Lung (tissue), 13 donors: ENCODE results near the gene PYDC2. TPM values are rescaled to one million over a fixed set of nuclear protein-coding genes. Genes with fewer than 3 reads are reported as not detected.

Source experiments
- ATAC-seq: fragments of 200-7000 bp; cut with Tn5 transposase; one replicate; pipeline ENCODE4 v1.9.1; 2020; ENCODE audit warnings: moderate number of reproducible peaks; ENCODE audit not compliant: insufficient read depth, low FRiP score
- DNase-seq, 3 donors: peaks; one replicate each; pipeline ENCODE4 v3.0.0-alpha.2; 2013 to 2017
- H3K27ac ChIP-seq, 2 donors: one replicate each; pipeline ENCODE4 v1.5.1; 2013; ENCODE audit warnings: mild to moderate bottlenecking in 2 of 2, moderate library complexity in 2 of 2, control low read depth in 1 of 2, inconsistent platforms in 1 of 2, low read depth in 1 of 2, low read length in 1 of 2
- H3K27me3 ChIP-seq, 3 donors: one replicate each; pipeline ENCODE4 v1.5.1; 2013; ENCODE audit warnings: low read length in 2 of 3; ENCODE audit not compliant: control insufficient read depth in 3 of 3, insufficient read depth in 3 of 3
- H3K36me3 ChIP-seq, 4 donors: one replicate each; pipeline ENCODE4 v1.5.1; 2013; ENCODE audit warnings: low read length in 4 of 4, mild to moderate bottlenecking in 1 of 4, moderate library complexity in 1 of 4; ENCODE audit not compliant: control insufficient read depth in 4 of 4, insufficient read depth in 4 of 4
- H3K4me1 ChIP-seq, 5 donors: one replicate each; pipeline ENCODE4 v1.5.1; 2013; ENCODE audit warnings: low read length in 5 of 5, mild to moderate bottlenecking in 2 of 5, moderate library complexity in 1 of 5; ENCODE audit not compliant: control insufficient read depth in 5 of 5, insufficient read depth in 5 of 5
- H3K4me3 ChIP-seq: one replicate; pipeline ENCODE4 v1.5.1; 2013; ENCODE audit warnings: mild to moderate bottlenecking, control low read depth, moderate library complexity
- H3K9ac ChIP-seq, 2 donors: one replicate each; pipeline ENCODE4 v1.5.1; 2013; ENCODE audit warnings: low read length in 2 of 2, control low read depth in 1 of 2; ENCODE audit not compliant: insufficient read depth in 1 of 2
- H3K9me3 ChIP-seq, 4 donors: one replicate each; pipeline ENCODE4 v1.5.1; 2013; ENCODE audit warnings: low read length in 3 of 4, mild to moderate bottlenecking in 1 of 4, moderate library complexity in 1 of 4; ENCODE audit not compliant: control insufficient read depth in 4 of 4, insufficient read depth in 3 of 4
- WGBS, 2 donors: extraction: QIAGEN DNeasy Blood & Tissue Kit; methylation state at CpG; one replicate each; pipeline ENCODE4 v1.1.7; 2013; 5-methylcytosine and 5-hydroxymethylcytosine counted together
- polyA plus RNA-seq, 2 donors: library from polyadenylated mRNA; stranded (reverse); fragments of 200-250 nt; gene quantifications; one replicate each; pipeline ENCODE4 v1.2.1, GENCODE V29; 2013
- small RNA-seq: library from RNA; depleted of rRNA; stranded (forward); fragments of <200 nt; gene quantifications from one replicate; pipeline ENCODE3, GENCODE V24; 2014; ENCODE audit warnings: low replicate concordance
- total RNA-seq, 2 donors: library from RNA; depleted of rRNA in 1 of 2; stranded (reverse); fragments of >200 nt in 1 of 2; gene quantifications; one replicate each; pipeline ENCODE4 v1.2.1, GENCODE V29; 2014 to 2021
- TF ChIP-seq, protein P1 (sequence below): IDR thresholded peaks from 2 replicates; pipeline ENCODE4 v1.5.1; 2012; ENCODE audit warnings: mild to moderate bottlenecking; ENCODE audit errors: control extremely low read depth, extremely low read depth
- donor health status: control.
- donor health status: control.
- donor health status: Bipolar disorder and iron deficiency.
- donor health status: healthy.
- donor health status: DM: yes; HTN: yes; CAD: no.

Gene PYDC2
- total and polyA plus RNA-seq, 4 donors: not detected

DNA sequence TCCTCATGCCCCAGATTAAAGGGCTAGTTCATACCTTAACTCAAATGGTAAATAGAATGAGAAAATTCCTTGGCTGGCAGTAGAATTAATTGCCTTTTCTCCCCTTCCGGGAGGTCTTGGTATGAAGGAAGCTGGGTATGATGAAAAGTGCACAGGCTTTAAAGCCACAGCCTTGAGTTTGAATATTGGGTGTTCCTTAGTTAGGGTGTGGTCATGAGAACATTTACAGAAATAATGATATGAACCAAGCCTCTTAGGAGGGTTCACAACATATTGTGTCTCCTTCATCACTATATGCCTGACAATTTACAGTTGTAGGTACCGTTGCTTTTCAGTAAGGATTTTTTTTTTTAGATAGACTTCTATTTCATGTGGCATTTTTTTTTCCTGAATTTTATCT lies 48.1 kb downstream of the PYDC2 start:
- no peak overlapping the region for H3K27ac ChIP-seq
- H3K36me3 ChIP-seq: no peaks in the 10 kb centered on the region
- H3K27me3 ChIP-seq: peaks cover 0 to 2% (median 0%) of the 10 kb centered on the region in 3 donors
- 88 to 96% methylated on average over 2 of the region's 2 CpGs for WGBS, 2 donors
- no peaks in the 10 kb centered on the region for H3K9me3 ChIP-seq
- DNase-seq: no peak
- no peaks in the 10 kb centered on the region for H3K4me1 ChIP-seq
- TF ChIP-seq, protein P1, sequence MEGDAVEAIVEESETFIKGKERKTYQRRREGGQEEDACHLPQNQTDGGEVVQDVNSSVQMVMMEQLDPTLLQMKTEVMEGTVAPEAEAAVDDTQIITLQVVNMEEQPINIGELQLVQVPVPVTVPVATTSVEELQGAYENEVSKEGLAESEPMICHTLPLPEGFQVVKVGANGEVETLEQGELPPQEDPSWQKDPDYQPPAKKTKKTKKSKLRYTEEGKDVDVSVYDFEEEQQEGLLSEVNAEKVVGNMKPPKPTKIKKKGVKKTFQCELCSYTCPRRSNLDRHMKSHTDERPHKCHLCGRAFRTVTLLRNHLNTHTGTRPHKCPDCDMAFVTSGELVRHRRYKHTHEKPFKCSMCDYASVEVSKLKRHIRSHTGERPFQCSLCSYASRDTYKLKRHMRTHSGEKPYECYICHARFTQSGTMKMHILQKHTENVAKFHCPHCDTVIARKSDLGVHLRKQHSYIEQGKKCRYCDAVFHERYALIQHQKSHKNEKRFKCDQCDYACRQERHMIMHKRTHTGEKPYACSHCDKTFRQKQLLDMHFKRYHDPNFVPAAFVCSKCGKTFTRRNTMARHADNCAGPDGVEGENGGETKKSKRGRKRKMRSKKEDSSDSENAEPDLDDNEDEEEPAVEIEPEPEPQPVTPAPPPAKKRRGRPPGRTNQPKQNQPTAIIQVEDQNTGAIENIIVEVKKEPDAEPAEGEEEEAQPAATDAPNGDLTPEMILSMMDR: no peak
- no peak overlapping the region for H3K9ac ChIP-seq
- H3K4me3 ChIP-seq: no peak overlapping the region
- no peak for ATAC-seq

Small RNAs within 50 kb of the gene (small RNA-seq; reads per million reads assigned to genes)
- gene PYDC2: not detected

Other genes with a start within 250 kb of the PYDC2 start
- gene CCDC50, start 131.8 kb upstream of the PYDC2 start, total RNA-seq: 100 to 1,000 TPM in 1 of 2 donors, 10 to 100 TPM in 1; 52.5 to 119 TPM
- 10 to 100 TPM; 23.4 to 28.2 TPM for gene CCDC50, start 131.8 kb upstream of the PYDC2 start, polyA plus RNA-seq
- gene UTS2B, start 130.6 kb upstream of the PYDC2 start, total RNA-seq: 1 to 10 TPM in 1 of 2 donors, under 1 TPM in 1; 0.43 to 2.4 TPM
- under 1 TPM; 0.10 to 0.20 TPM for gene UTS2B, start 130.6 kb upstream of the PYDC2 start, polyA plus RNA-seq